Measurements from ENCODE around the gene SNCA.

Gene SNCA

GRCh38 chr4:89836031-89836745, 773 bp downstream of the SNCA start:
- Histone ChIP-seq H3K27me3 (ENCODE audit: insufficient read depth, insufficient read length) (no peaks in the 10 kb centered on the region), H3K4me3 (ENCODE audit: insufficient read length, low read depth) (peak overlapping the region; percentile 66), H3K9ac (ENCODE audit: insufficient read length, low read depth) (no peak overlapping the region), H3K4me1 (ENCODE audit: insufficient read depth, insufficient read length) (no peaks in the 10 kb centered on the region), H3K9me3 (ENCODE audit: insufficient read depth, low read length) (no peaks in the 10 kb centered on the region), H3K36me3 (ENCODE audit: insufficient read depth, insufficient read length, low read length) (no peaks in the 10 kb centered on the region)
- no peak for DNase-seq (ENCODE audit: low read depth, low spot score)
- TF ChIP-seq YY1 (IDR thresholded peaks at IDR 0.05; ENCODE audit: insufficient read depth, insufficient read length) = no peak
- no peak for TF ChIP-seq ZNF274 (IDR thresholded peaks at IDR 0.05; ENCODE audit: low read depth, low read length)
- no peak for TF ChIP-seq SUZ12 (IDR thresholded peaks at IDR 0.05; ENCODE audit: extremely low read depth, insufficient read depth, insufficient read length)

GRCh38 chr4:89835413-89835812, 1.5 kb downstream of the SNCA start:
- H3K27me3 ChIP-seq (ENCODE audit: insufficient read depth, insufficient read length) = no peaks in the 10 kb centered on the region
- TF ChIP-seq YY1 (IDR thresholded peaks at IDR 0.05; ENCODE audit: insufficient read depth, insufficient read length) = no peak
- no peak for TF ChIP-seq ZNF274 (IDR thresholded peaks at IDR 0.05; ENCODE audit: low read depth, low read length)
- TF ChIP-seq SUZ12 (IDR thresholded peaks at IDR 0.05; ENCODE audit: extremely low read depth, insufficient read depth, insufficient read length) = no peak
- no peak for DNase-seq (ENCODE audit: low read depth, low spot score)
- H3K9me3 ChIP-seq (ENCODE audit: insufficient read depth, low read length) = no peaks in the 10 kb centered on the region
- H3K4me3 ChIP-seq (ENCODE audit: insufficient read length, low read depth) = no peak overlapping the region
- H3K9ac ChIP-seq (ENCODE audit: insufficient read length, low read depth) = no peak overlapping the region
- H3K4me1 ChIP-seq (ENCODE audit: insufficient read depth, insufficient read length) = no peaks in the 10 kb centered on the region
- H3K36me3 ChIP-seq (ENCODE audit: insufficient read depth, insufficient read length, low read length) = no peaks in the 10 kb centered on the region

- Histone ChIP-seq H3K27me3 (ENCODE audit: insufficient read depth, insufficient read length) (no peaks in the 10 kb centered on the region), H3K4me3 (ENCODE audit: insufficient read length, low read depth) (no peak overlapping the region), H3K9me3 (ENCODE audit: insufficient read depth, low read length) (no peaks in the 10 kb centered on the region), H3K4me1 (ENCODE audit: insufficient read depth, insufficient read length) (no peaks in the 10 kb centered on the region), H3K36me3 (ENCODE audit: insufficient read depth, insufficient read length, low read length) (no peaks in the 10 kb centered on the region), H3K9ac (ENCODE audit: insufficient read length, low read depth) (no peak overlapping the region)
- DNase-seq (ENCODE audit: low read depth, low spot score) = no peak
- TF ChIP-seq ZNF274 (IDR thresholded peaks at IDR 0.05; ENCODE audit: low read depth, low read length) (no peak), SUZ12 (IDR thresholded peaks at IDR 0.05; ENCODE audit: extremely low read depth, insufficient read depth, insufficient read length) (no peak)
Observed at GRCh38 chr4:89834486-89835209, 2.3 kb downstream of the SNCA start.

GRCh38 chr4:89829470-89830138, 7.4 kb downstream of the SNCA start:
- no peak overlapping the region for H3K4me3 ChIP-seq (ENCODE audit: insufficient read length, low read depth)
- H3K4me1 ChIP-seq (ENCODE audit: insufficient read depth, insufficient read length) = no peaks in the 10 kb centered on the region
- H3K9ac ChIP-seq (ENCODE audit: insufficient read length, low read depth) = no peak overlapping the region
- H3K36me3 ChIP-seq (ENCODE audit: insufficient read depth, insufficient read length, low read length) = no peaks in the 10 kb centered on the region
- H3K9me3 ChIP-seq (ENCODE audit: insufficient read depth, low read length) = no peaks in the 10 kb centered on the region
- DNase-seq (ENCODE audit: low read depth, low spot score) = no peak
- no peaks in the 10 kb centered on the region for H3K27me3 ChIP-seq (ENCODE audit: insufficient read depth, insufficient read length)
- TF ChIP-seq ZNF274 (IDR thresholded peaks at IDR 0.05; ENCODE audit: low read depth, low read length) (no peak), SUZ12 (IDR thresholded peaks at IDR 0.05; ENCODE audit: extremely low read depth, insufficient read depth, insufficient read length) (no peak), YY1 (IDR thresholded peaks at IDR 0.05; ENCODE audit: insufficient read depth, insufficient read length) (no peak)

GRCh38 chr4:89823416-89823815, 13.5 kb downstream of the SNCA start:
- DNase-seq (ENCODE audit: low read depth, low spot score) = no peak
- no peaks in the 10 kb centered on the region for H3K36me3 ChIP-seq (ENCODE audit: insufficient read depth, insufficient read length, low read length)
- TF ChIP-seq YY1 (IDR thresholded peaks at IDR 0.05; ENCODE audit: insufficient read depth, insufficient read length) (no peak), ZNF274 (IDR thresholded peaks at IDR 0.05; ENCODE audit: low read depth, low read length) (no peak), SUZ12 (IDR thresholded peaks at IDR 0.05; ENCODE audit: extremely low read depth, insufficient read depth, insufficient read length) (no peak)
- no peak overlapping the region for H3K4me3 ChIP-seq (ENCODE audit: insufficient read length, low read depth)
- H3K27me3 ChIP-seq (ENCODE audit: insufficient read depth, insufficient read length) = no peaks in the 10 kb centered on the region
- no peaks in the 10 kb centered on the region for H3K4me1 ChIP-seq (ENCODE audit: insufficient read depth, insufficient read length)
- H3K9me3 ChIP-seq (ENCODE audit: insufficient read depth, low read length) = no peaks in the 10 kb centered on the region
- H3K9ac ChIP-seq (ENCODE audit: insufficient read length, low read depth) = no peak overlapping the region

GRCh38 chr4:89821612-89822011, 15.3 kb downstream of the SNCA start:
- TF ChIP-seq ZNF274 (IDR thresholded peaks at IDR 0.05; ENCODE audit: low read depth, low read length) (no peak), YY1 (IDR thresholded peaks at IDR 0.05; ENCODE audit: insufficient read depth, insufficient read length) (no peak), SUZ12 (IDR thresholded peaks at IDR 0.05; ENCODE audit: extremely low read depth, insufficient read depth, insufficient read length) (no peak)
- no peak for DNase-seq (ENCODE audit: low read depth, low spot score)
- no peaks in the 10 kb centered on the region for H3K9me3 ChIP-seq (ENCODE audit: insufficient read depth, low read length)
- H3K4me3 ChIP-seq (ENCODE audit: insufficient read length, low read depth) = no peak overlapping the region
- H3K9ac ChIP-seq (ENCODE audit: insufficient read length, low read depth) = no peak overlapping the region
- H3K36me3 ChIP-seq (ENCODE audit: insufficient read depth, insufficient read length, low read length) = no peaks in the 10 kb centered on the region
- H3K27me3 ChIP-seq (ENCODE audit: insufficient read depth, insufficient read length) = no peaks in the 10 kb centered on the region
- no peaks in the 10 kb centered on the region for H3K4me1 ChIP-seq (ENCODE audit: insufficient read depth, insufficient read length)

- no peaks in the 10 kb centered on the region for H3K9me3 ChIP-seq (ENCODE audit: insufficient read depth, low read length)
- H3K4me1 ChIP-seq (ENCODE audit: insufficient read depth, insufficient read length) = no peaks in the 10 kb centered on the region
- H3K4me3 ChIP-seq (ENCODE audit: insufficient read length, low read depth) = no peak overlapping the region
- no peak for TF ChIP-seq SUZ12 (IDR thresholded peaks at IDR 0.05; ENCODE audit: extremely low read depth, insufficient read depth, insufficient read length)
- TF ChIP-seq YY1 (IDR thresholded peaks at IDR 0.05; ENCODE audit: insufficient read depth, insufficient read length) = no peak
- no peak for TF ChIP-seq ZNF274 (IDR thresholded peaks at IDR 0.05; ENCODE audit: low read depth, low read length)
- no peak overlapping the region for H3K9ac ChIP-seq (ENCODE audit: insufficient read length, low read depth)
- no peaks in the 10 kb centered on the region for H3K36me3 ChIP-seq (ENCODE audit: insufficient read depth, insufficient read length, low read length)
- no peaks in the 10 kb centered on the region for H3K27me3 ChIP-seq (ENCODE audit: insufficient read depth, insufficient read length)
- DNase-seq (ENCODE audit: low read depth, low spot score) = no peak
Observed at GRCh38 chr4:89820010-89820409, 17.0 kb downstream of the SNCA start.

Data from NT2/D1 (cell line).